Amygdala (tissue), 56 donors: ENCODE measurements around the gene LDAF1.

Experiments
- DNase-seq, 56 donors: peaks; one replicate each; lab custom pipeline; 2025; lab: John Stamatoyannopoulos, UW

Gene LDAF1

DNA sequence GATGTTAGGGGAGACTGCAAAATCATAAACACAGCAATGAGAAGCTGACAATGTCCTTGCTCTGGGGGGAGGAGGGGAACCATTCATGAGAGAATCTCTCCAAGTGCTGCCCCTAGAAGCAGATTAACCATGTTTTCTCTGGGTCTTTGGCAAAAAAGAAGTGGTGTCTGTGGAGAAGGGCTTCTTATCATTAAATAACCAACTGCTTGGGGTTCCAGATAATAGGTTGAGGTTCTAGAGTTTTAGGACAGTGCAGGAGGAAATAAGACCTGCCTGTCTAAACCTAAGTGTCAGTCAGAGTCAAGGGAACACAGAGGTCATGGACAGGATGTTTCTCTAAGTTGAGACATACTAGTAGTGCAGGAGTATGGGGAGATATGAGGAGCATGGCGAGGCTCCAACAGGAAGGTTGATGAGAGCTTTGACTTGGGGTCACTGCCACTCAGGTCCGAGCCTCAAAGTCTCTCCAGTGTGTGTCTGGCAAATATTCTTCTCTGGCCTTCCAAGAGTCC is 69.9 kb downstream of the LDAF1 start:
- no peak for DNase-seq
